Femur (tissue), 1 donor: Measurements from ENCODE around the gene DSG3.
"Not testable (repeated sequence)": the region's sequence is repeated elsewhere in the genome, so short reads cannot be mapped to it uniquely, and the experiment has no call there.

Source experiments
- DNase-seq: peaks from one replicate; pipeline ENCODE4 v3.0.0-alpha.2; 2017

Gene DSG3

DNA sequence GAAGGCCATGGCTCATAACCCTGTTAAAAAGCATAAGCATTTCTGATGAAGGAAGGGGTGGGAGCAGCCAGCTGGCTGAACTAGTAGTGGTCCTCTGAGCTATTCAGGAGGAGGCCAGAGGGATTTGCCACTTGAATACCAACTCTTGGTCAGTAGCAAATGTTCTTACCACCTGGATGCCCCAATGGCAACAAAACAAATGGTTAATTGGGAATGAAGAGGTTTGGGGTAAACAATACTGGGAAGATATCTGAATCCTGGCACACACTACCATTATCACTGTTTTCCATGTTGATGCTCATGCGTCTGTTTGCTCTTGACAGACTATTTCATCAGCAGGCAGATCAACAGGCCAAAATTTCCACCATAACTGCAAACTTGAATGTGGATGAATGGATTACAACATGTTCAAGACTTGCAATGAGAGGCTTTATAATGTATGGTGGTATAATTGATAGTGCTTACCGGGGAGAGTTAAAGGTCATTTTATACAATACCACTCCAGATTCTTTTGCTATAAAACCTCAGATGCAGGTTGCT is 47.2 kb downstream of the DSG3 start:
- DNase-seq = not testable (repeated sequence)

DNA sequence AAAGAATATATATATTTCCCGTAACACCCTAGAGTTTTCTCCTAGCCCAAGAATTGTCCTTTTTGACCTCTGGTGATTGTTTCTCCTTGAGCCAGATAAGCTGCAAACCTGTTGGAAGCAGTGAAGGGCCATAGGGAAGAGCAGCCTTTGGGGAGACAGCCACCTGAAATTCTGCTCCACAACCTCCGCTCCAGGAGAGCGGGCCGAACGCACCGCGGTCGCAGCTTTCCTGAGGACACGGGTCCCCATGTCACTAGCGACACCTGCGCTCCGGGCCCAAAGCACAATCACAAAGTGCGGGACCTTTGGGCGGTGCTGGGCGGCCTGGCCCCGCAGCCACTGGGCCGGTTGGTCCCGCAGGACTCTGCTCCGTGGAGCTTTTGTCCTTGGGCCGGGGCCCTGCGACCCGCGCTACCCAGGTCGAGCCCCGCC is 49.9 kb downstream of the DSG3 start:
- DNase-seq = no peak

DNA sequence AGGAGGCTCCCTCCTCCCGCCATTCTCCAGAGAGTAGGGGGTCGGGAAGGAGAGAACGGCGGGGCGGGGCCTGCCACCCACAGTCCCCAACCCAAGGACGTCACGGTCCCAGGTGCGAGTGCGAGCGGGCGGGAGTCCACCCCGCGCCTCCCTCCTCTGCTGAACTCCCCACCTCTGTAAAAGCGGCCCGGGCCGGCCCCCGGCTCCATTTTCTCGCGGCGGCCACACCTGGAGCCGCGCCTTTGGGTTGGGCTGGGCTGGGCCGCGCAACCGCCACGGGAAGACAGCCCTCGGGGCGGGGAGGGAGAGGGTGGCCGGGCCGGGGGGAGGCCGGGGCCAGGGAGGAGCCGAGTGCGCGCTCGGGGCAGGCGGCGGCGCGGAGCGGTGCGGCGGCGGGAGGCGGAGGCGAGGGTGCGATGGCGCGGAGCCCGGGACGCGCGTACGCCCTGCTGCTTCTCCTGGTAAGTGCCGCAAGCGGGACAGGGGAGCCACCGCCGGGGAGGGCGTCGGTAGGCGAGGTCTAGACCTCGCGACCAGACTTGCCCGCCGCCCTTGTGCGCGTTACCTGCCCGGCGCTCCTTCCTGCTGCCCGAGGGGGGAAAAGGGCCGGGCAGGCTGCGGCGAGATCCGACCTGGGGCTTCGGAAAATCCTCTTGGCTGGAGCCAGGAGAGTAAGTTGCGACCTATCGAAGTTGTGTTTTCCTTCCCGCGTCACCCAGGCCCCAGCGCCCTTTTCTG is 50.5 kb downstream of the DSG3 start, which contains the start of gene DSG2:
DSG2 (plus strand) TSS at position 342 of the 738 bp plus-strand sequence; CDS start at position 417, 75 bp downstream.
- peak; percentile 56 for DNase-seq

DNA sequence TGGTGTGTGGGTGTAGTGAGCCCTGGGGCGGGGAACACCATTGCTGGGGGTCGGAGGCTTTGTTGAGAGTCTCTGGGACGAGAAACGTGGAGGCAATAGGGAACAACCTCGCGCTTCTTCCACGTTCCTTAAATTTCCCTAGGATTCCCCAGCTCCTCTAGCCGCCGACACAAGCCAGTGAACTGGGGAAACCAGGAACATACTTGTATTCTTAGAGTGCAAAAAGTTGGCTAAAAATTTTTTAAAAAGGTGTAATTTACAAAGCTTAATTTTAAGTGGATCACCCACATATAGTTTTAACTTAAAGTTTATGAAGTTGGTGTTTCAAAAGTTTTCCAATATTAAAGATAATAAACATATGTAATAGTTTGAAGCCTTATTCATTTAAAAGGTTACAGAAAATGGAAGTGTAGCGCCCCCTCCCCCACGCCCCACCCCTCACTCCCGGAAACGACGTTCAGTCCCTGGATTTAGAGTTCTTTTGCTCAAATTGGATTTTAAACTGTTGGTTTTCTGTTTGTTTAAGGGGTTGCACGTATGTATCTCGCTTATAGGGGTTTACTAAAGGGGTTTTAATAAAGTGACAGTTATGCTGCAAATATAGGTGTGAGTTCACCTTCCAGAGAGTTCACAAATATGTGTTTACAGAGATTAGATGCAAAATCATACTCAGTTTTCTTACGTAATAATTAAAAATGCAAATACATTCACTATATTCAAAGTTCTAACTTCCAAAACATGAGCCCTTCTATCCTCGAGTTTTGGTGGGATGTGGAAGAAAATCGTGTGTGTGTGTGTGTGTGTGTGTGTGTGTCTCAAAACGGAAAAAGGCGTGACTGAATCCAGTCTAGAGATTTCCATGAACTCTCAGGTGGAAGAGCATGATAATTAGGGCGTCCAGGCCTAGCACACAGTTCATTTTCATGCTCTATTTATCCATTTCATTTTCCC is 51.3 kb downstream of the DSG3 start:
- DNase-seq = no peak

DNA sequence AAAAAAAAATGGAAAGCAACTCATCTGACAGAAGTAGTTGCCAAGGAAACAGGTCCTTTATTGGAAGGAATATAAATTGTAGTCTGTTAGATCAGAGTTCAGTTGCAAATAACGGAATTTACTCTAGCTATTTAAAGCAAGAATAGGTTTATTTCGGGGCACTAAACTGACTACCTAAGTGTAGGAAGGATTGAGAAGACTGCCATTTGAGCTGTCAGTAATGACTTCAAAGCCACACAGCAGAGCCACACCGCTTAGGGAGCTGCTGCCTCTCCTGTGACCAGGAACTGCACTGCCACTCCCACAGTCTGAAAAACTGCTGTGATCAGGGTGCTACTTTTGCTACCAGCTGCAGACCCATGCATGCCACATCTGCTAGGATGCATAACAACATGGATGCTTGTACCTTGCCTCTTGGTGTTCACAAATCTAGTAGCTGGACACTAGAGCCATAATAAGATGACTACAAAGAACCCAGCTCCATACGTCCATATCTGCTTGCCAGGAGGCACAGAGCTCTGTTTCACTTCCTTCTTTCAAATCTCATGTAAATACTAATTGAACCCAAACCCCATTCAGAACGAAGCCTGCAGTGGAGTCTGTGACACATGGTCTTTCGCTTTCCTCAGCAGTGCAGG is 52.6 kb downstream of the DSG3 start:
- DNase-seq = no peak

DNA sequence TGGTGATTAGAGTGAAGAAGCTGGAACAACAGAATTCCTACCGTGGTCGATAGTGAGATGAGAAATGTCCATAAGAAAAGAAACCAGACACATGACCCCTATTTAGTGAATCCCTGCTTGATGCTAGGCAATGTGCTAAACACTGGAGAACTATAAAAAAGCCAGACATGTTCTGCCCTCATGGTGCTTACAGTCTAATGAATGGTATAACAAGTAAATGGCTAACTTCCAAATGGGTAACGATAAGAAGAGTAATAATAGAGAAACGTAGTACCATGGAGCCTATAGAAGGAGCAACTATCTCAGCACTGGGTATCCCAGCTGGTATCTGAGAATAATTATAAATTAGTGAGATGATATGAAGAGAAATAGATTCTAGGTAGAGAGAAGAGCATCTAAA is 55.5 kb downstream of the DSG3 start:
- DNase-seq = no peak

DNA sequence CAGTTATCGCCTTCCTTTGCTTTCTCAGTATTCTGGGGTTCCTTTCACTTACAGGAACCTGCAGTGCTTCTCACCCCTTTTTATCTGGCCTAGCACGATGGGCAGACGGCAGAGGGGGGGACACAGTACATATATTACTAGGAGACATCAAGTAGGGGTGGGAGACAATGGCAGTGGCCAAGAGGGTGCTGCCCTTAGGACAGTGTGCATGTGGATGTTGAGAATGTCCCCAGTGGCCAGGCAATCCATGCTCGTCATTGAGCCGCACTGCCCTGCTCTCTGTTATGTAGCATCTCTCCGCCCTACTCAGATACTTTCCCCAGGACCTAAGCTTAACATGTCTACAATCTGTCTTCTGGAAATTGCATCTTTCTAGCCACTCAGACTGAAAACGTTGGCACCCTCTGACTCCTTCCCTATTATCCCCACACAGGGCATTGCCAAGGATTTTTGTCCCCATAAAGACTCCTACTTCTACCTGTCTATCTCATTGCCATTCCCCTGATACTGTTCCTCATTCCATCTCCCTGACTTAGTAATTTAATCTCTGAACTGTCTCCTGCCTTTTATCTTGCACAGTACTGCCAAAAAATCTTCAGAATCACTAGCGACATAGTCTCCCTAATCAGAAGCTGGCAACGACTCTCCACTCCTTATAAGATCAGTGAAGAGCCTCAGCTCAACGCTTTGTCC is 57.1 kb downstream of the DSG3 start:
- DNase-seq = no peak

DNA sequence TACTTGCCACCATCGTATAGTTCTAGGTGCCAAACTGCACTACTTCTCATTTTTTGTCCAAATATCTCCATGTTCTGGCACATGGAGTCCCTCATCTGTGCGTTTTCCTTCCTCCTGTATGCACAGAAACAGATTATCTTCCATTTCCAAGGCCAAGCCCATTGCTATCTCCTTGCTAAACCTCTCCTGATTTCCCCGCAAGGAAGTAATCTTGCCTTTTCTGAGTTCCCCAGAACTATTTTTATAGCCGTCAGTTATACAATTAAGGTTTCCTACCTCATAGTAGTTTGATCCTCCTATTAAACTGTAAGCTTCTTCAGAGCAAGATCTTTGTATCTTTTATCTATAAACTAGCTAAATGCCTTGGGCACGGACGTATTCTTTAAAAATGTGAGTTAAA is 57.6 kb downstream of the DSG3 start:
- DNase-seq = no peak

DNA sequence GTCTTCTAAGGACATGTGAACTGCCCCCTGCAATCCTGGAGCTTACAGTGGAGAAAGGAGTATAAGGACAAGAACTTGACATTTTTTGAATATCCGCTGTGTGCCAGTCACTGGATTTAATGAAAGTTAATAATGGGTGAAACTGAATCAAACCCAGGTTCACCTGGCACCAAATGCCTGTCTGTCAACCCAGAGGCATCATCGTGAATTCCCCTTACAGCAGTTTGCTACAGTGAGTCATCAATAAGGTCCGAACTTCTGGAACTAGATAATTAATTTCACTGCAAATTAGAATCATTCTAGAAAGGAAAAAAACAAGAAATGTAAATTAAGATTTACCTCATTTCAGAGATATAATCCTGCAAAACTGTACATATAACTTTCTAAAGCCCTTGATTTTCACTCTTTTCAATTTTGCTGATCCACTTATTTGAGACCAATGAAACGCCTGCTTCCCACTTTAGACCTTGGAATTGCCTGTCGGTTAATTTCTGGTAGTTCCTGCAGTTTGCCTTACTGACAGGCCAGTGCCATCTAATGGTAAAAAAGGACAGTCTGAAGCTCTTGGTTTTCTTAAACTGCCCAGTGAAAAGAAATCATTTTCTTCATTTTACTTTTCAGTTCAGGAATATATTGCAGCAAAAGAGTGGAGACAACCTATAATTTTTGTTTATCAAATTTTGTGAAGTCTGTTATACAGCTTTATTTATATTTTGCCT is 58.6 kb downstream of the DSG3 start:
- DNase-seq = no peak

DNA sequence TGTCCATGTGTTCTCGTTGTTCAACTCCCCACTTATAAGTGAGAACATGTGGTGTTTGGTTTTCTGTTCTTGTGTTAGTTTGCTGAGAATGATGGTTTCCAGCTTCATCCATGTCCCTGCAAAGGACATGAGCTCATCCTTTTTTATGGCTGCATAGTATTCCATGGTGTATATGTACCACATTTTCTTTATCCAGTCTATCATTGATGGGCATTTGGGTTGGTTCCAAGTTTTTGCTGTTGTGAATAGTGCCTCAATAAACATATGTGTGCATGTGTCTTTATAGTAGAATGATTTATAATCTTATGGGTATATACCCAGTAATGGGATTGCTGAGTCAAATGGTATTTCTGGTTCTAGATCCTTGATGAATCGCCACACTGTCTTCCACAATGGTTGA is 59.6 kb downstream of the DSG3 start:
- not testable (repeated sequence) for DNase-seq

DNA sequence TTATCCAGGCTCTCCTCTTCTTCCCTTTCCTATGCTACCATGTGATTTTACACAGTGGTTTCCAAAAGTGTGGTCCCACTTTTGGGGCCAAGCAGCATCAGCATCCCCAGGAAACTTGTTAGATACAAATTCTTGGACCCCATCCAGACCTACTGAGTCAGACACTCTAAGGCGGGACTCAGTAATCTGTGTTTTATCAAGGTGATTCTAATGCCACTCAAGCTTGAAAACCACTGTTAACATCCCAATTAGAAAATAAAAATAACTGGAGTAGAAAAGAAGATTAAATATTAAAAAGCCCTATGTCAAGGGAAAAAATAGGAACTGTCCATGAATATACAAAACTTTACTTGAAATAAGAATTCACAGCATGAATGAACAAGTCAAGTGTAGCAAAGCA is 61.2 kb downstream of the DSG3 start:
- no peak for DNase-seq

DNA sequence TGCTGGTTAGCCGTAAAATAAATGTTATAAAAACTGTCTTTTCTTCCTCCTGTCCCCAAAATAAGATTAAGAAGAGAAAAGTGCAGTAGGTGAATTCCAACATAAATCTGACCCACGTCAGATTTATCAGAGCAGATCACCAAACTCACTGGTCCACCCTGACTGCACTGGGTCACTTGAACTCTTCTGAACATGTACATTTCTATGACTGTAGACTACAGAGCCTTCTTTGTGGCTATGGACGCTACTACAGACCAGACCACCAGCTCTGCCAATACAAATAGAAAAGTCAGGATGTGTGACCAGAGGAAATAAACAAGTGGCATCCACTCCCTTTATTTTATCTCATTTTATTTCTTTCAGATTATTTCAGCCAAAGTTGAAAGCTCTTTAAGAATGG is 62.0 kb downstream of the DSG3 start:
- no peak for DNase-seq

DNA sequence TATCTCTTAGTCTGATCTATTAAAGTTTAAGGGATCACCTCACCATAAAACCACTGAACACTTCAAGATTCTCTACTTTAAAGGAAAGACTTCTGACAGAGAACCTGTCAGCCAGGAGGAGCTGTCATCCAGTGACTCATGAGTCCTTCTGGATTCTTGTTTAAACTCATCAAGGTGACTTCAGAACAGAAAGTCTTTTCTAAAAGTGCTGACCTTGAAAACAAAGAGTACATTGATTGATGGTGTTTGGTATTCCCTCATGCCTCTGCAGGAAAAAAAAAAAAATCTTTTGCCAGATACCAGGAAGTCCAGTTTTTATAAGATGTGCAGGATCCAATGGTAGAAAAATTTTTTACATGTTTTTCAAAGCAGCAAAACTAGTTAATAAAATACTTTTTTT is 62.8 kb downstream of the DSG3 start:
- no peak for DNase-seq

DNA sequence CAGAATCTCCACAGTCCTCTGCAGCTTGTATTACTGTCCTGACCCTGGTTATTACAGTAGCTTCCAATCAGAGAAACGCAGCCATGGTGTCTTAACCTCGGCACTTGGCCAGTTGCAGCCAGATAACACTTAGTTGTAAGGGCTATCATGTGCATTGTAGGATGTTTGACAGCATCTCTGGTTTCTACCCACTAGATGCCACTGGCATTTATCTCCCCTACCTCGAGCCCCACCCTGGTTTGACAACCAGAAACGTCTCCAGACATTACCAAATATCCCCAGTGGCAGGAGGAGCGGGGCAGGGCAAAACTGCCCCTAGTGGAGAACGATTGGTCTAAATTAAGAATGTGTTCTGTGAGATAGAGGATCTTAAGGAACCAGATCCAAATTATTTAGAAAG is 63.6 kb downstream of the DSG3 start:
- no peak for DNase-seq

DNA sequence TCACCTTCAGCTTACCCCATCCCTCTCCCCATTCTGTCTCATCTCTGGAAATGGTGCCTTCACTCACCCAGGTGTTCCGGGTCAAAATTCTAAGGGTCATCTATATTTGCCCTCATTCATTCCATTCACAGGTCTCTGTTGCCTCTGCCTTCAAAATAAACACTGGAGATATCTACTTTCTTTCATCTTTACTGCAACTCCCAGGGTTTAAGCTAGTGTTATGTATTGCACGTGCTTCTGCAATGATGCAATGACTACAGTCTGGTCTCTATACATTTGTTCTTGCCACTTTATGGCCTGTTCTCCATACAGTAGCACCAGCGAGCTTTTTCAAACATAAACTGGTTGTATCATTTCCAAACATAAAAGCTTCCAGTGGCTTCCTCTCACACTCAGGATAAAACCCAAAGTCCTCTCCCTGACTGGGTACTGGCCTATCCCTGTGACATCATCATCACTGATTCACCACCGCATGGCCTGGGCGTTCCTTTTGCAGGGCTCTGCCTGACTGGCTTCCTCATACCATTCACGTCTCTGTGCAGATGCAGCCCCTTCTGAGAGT is 64.7 kb downstream of the DSG3 start:
- DNase-seq = no peak

DNA sequence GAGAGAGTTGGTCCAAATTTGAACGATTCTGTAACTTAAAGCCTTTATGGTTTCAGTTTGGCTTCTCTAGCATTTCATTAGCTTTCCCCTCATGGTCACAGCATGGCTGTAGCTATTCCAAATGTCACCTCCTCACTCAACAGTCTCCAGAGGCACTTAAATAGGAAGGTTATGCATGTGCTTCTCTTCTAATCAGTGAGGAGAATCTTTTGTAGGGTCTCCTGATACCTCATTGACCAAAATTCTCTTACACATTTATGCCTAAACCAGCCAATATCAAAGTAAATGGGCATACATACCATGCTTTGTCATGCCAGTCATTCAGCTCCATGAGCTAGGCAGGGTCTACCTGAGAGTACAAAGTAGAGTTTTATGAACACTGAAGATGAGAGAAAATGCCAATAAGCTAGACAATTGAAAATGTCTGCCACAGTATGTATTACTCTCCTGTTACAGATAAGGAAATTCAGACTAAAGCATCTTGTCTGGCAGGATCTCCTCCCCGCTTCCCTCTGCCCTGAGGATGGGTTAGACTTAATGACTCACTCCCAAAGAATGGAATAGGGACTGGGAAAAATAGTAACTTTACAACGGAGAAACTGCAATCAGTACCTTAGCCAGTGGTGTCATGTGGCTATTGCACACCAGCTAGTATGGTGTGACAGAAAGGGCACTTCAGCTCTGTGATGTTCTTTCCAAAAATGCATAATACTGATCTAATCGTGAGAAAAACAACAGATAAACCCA is 65.8 kb downstream of the DSG3 start:
- DNase-seq = no peak

DNA sequence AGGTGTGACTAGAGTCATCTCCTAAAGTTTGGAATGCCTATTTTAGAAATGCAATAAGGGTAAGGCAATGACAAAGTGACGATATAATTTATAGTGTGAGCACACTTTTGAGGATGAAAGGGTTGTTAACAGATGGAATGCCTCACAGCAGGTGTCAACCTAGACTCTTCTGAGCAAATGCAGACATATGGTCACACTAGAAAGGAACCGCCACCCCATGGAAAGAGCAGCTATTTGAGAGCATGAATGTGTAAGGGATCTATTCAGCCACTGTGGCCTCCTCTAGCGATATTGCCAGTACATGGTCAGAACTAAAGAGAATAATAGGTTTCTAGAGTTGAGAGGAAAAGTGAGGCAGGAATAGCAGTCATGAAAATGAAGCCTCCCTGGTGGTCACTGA is 68.9 kb downstream of the DSG3 start:
- no peak for DNase-seq

DNA sequence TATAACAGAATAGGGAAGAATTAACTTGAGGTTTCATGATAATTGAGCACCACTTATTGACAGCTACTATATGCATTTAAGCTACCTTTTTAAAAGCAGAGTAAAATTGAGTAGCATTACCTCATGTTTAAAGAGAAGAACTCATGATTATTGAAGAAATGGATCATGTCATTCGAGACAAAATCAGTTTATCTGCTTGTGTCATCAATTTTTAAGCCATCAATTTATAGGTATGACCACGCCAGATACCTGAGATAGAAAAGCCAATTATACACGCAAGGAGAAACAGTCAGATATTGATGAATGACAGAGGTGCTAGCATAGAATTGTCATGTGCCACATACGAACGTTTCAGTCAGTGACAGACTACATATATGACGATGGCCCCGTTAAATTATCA is 78.8 kb downstream of the DSG3 start:
- no peak for DNase-seq
